ENCODE data around the gene GIMAP8. TPM values are rescaled to one million over a fixed set of nuclear protein-coding genes. Genes with fewer than 3 reads are reported as not detected.

The GIMAP8 gene
- total RNA-seq, 1 experiment from 2014 or later = 0.10 TPM

GRCh38 chr7:150408393-150409299 lies 41.8 kb upstream of the GIMAP8 start:
- no TSS peak for BruUV-seq (replicated peaks)

More at GRCh38 chr7:150408393-150409299, 41.8 kb upstream of the GIMAP8 start:
- Histone ChIP-seq H3K27me3 (ENCODE audit: control insufficient read depth, insufficient read depth, low read length) (no peaks in the 10 kb centered on the region), H3K4me3 (ENCODE audit: low read depth in 2 of 2, low read length in 2 of 2) (no peak overlapping the region), H3K27ac (ENCODE audit: low read length) (no peak overlapping the region), H3K4me1 (ENCODE audit: control insufficient read depth, insufficient read depth, low read length) (peaks cover 22% of the 10 kb centered on the region), H3K36me3 (ENCODE audit: control insufficient read depth, insufficient read depth, low read length) (no peaks in the 10 kb centered on the region), H3K9me3 (ENCODE audit: control insufficient read depth, insufficient read depth, low read depth, low read length) (no peaks in the 10 kb centered on the region)
- ATAC-seq (no peak), DNase-seq (ENCODE audit: low read depth, low spot score) (no peak)
- POLR2A ChIA-PET = interaction anchor here (0.7 kb wide), 1 partner anchor 346 kb away, joined by 3 read pairs; no protein-coding TSS in a partner anchor
- in situ Hi-C loops (cut with HindIII; ENCODE audit: low pct_unique_long_range_greater_than_20kb, low sequenced_read_pairs) (no loop called here), intact Hi-C loops (cut with micrococcal nuclease; ENCODE audit: unreplicated experiment) (no loop called here)
- CTCF ChIA-PET = interaction anchor here (0.5 to 0.6 kb wide), 2 partner anchors 16 to 580 kb away, joined by 3 read pairs; no protein-coding TSS in a partner anchor
- TF ChIP-seq TCF7L2 (IDR thresholded peaks at IDR 0.05; ENCODE audit: low read depth, low read length) (no peak), REST (IDR thresholded peaks at IDR 0.05; ENCODE audit: insufficient read depth in 1 of 2, low read depth in 2 of 2, low read length in 1 of 2) (no peak), POLR2AphosphoS5 (IDR thresholded peaks at IDR 0.05; ENCODE audit: low read depth, low read length) (no peak), CTCF (IDR thresholded peaks at IDR 0.05) (no peak), SIN3A (IDR thresholded peaks at IDR 0.05; ENCODE audit: borderline replicate concordance, insufficient read depth, low read depth, low read length) (no peak)
